Choroid plexus epithelial cell (primary cell): Measurements from ENCODE around the gene CDH22.

ENCODE experiments used
- DNase-seq: peaks from one replicate; pipeline ENCODE4 v3.0.0-alpha.2; 2010; ENCODE audit warnings: low read depth
- H3K4me3 ChIP-seq: 2 replicates; pipeline ENCODE4 v1.5.1; 2011; ENCODE audit warnings: low read depth, mild to moderate bottlenecking, control low read depth, low read length, moderate library complexity
- TF ChIP-seq, protein P1 (sequence below): conservative IDR thresholded peaks from 2 replicates; pipeline ENCODE4 v1.5.1; 2011; ENCODE audit warnings: low read depth, mild to moderate bottlenecking, control low read depth, inconsistent platforms, low read length, moderate library complexity

The CDH22 gene, protein sequence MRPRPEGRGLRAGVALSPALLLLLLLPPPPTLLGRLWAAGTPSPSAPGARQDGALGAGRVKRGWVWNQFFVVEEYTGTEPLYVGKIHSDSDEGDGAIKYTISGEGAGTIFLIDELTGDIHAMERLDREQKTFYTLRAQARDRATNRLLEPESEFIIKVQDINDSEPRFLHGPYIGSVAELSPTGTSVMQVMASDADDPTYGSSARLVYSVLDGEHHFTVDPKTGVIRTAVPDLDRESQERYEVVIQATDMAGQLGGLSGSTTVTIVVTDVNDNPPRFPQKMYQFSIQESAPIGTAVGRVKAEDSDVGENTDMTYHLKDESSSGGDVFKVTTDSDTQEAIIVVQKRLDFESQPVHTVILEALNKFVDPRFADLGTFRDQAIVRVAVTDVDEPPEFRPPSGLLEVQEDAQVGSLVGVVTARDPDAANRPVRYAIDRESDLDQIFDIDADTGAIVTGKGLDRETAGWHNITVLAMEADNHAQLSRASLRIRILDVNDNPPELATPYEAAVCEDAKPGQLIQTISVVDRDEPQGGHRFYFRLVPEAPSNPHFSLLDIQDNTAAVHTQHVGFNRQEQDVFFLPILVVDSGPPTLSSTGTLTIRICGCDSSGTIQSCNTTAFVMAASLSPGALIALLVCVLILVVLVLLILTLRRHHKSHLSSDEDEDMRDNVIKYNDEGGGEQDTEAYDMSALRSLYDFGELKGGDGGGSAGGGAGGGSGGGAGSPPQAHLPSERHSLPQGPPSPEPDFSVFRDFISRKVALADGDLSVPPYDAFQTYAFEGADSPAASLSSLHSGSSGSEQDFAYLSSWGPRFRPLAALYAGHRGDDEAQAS

GRCh38 chr20:46308258-46309157, at the start of gene CDH22:
Gene CDH22 (minus strand): TSS chr20:46308498. CDS start chr20:46251294, 57,204 bp downstream.
- TF ChIP-seq, protein P1, sequence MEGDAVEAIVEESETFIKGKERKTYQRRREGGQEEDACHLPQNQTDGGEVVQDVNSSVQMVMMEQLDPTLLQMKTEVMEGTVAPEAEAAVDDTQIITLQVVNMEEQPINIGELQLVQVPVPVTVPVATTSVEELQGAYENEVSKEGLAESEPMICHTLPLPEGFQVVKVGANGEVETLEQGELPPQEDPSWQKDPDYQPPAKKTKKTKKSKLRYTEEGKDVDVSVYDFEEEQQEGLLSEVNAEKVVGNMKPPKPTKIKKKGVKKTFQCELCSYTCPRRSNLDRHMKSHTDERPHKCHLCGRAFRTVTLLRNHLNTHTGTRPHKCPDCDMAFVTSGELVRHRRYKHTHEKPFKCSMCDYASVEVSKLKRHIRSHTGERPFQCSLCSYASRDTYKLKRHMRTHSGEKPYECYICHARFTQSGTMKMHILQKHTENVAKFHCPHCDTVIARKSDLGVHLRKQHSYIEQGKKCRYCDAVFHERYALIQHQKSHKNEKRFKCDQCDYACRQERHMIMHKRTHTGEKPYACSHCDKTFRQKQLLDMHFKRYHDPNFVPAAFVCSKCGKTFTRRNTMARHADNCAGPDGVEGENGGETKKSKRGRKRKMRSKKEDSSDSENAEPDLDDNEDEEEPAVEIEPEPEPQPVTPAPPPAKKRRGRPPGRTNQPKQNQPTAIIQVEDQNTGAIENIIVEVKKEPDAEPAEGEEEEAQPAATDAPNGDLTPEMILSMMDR: peak; percentile 45
- peak; percentile 40 for DNase-seq

GRCh38 chr20:46357030-46357514, 48.8 kb upstream of the CDH22 start:
- no peak for DNase-seq
- TF ChIP-seq, protein P1: no peak
- no peak overlapping the region for H3K4me3 ChIP-seq

More at GRCh38 chr20:46308258-46309157, at the start of gene CDH22:
- H3K4me3 ChIP-seq: no peak within 1 kb of the TSS

GRCh38 chr20:46356195-46357029, 48.1 kb upstream of the CDH22 start:
- no peak overlapping the region for H3K4me3 ChIP-seq
- DNase-seq: no peak
- TF ChIP-seq, protein P1: no peak

DNA sequence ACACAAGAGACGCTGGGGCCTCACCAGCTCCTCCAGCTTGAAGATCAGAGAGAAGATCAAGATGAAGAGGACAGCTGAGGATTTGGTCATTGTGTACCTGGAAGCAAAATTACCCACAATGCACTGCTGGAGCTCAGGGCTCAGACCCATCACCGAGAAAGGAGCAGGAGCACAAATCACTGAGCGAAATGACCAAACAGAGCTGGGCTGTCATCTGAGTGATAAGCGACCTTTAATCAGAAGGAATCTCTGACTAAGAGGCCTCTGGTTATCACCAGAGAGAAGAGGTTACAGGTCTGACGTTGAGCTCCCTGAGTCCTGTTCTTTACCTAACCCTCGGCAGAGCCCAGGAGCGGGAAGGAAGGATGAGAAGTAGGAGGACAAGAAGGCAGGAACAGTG, 47.5 kb upstream of the CDH22 start:
- TF ChIP-seq, protein P1: no peak
- no peak overlapping the region for H3K4me3 ChIP-seq
- DNase-seq: no peak

DNA sequence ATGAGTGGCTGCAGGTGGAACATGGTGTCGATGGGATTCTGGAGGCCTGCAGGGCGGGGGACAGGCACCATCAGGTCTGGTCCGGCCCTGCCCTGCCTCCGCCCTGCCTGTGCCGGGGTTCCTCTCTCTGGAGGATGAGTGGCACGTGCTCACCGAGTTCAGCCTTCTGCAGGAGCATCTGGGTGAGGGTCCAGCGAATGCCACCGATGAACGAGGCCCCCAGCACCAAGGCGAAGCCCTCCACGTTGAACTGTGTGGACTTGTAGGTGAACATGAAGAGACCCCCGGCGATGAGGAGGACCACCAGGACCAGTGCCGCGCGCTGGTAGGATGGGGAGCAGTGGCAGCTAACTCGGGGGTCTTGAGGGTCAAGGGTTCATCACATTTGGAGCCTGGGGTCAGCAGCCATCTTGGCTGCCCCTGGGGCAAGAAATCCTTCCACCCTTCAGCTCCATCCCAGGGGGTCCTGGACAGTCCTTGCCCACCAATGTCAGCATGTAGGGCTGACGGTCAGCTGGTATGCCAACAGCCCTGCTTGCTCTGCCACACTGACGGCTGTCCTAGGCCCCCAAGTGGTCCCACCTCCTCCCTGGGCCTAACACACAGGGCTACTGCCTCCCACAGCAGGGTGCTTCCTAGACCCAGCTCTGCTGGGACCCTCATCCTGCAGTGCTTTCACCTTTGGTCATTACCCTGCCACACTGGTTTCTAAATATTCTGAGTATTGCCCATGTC, 46.8 kb upstream of the CDH22 start:
- no peak for DNase-seq
- TF ChIP-seq, protein P1: no peak
- H3K4me3 ChIP-seq: no peak overlapping the region
